ENCODE data around the gene SLF2. TPM values are rescaled to one million over a fixed set of nuclear protein-coding genes. Genes with fewer than 3 reads are reported as not detected.

Gene SLF2
- total and polyA plus RNA-seq, 9 of the 15 experiments (the other 6 are each of a cell fraction or from before 2014, with no cell fraction given), result 1.7 to 18.4 (median 7.8) TPM

DNA sequence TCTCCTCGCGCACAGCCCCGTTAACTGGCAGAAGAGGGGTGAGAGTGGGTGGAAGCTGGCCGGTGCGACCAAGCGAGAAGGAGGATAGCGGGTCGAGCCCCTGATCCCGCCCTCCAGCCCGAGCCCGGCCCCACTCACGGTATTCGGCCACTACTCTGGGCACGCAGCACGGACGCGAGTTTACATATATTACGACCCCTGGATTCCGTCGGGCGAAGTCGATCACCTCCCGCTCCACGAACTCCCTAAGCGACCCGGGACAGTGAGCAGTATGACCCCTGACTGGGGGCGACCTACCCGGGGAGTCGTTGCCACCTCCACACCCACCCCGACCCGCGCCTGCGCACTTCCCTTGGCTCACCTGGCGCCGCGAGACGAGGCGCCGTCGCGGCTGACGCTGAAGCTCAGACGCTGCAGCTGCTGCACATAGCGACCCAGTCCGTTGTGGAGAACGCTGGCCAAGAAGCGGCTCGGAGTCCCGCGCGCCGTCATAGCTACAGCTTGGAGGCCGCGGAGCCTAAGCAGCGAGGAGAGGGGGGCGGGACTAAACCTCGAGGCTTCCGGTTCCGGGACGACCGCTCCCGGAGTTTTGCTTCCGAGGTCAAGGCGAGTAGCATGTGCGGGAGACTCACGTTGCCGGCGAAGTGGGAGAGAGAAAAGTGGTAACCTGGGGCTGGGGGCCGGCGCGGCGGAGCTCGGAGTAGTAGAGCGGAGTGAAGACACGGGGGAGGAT lies 74.4 kb downstream of the SLF2 start, which contains the start of the genes MRPL43 and TWNK (continued):
- TF ChIP-seq KLF6 (CRISPR knock-in tag; IDR thresholded peaks at IDR 0.05; ENCODE audit: borderline replicate concordance), result no peak
- TF ChIP-seq KHSRP (IDR thresholded peaks at IDR 0.05), result no peak
- TF ChIP-seq ZNF184 (CRISPR knock-in tag; IDR thresholded peaks at IDR 0.05), result no peak
- 0 out of 4 replicates have a peak, but pooled peaks of 1 of the 2 experiments have one; percentile 21 for TF ChIP-seq SRF (CRISPR knock-in tag; IDR thresholded peaks at IDR 0.05)
- no peak for TF ChIP-seq TCF3 (CRISPR knock-in tag; IDR thresholded peaks at IDR 0.05)
- TF ChIP-seq ZNF143 (CRISPR knock-in tag; IDR thresholded peaks at IDR 0.05), result no peak
- no peak for TF ChIP-seq ZNF408 (CRISPR knock-in tag; IDR thresholded peaks at IDR 0.05; ENCODE audit: low read depth)
- TF ChIP-seq, protein P1, sequence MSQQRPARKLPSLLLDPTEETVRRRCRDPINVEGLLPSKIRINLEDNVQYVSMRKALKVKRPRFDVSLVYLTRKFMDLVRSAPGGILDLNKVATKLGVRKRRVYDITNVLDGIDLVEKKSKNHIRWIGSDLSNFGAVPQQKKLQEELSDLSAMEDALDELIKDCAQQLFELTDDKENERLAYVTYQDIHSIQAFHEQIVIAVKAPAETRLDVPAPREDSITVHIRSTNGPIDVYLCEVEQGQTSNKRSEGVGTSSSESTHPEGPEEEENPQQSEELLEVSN (IDR thresholded peaks at IDR 0.05; ENCODE audit: borderline replicate concordance in 1 of 2, extremely low read depth in 1 of 2, insufficient read depth in 1 of 2, insufficient read length in 1 of 2, low read depth in 1 of 2, low read length in 1 of 2, poor library complexity in 1 of 2, severe bottlenecking in 1 of 2), result peak; percentile 41 to 72
- TF ChIP-seq IRF2 (CRISPR knock-in tag; IDR thresholded peaks at IDR 0.05), result no peak; the same call in 1 of the 2 replicates
- TF ChIP-seq, protein P2, sequence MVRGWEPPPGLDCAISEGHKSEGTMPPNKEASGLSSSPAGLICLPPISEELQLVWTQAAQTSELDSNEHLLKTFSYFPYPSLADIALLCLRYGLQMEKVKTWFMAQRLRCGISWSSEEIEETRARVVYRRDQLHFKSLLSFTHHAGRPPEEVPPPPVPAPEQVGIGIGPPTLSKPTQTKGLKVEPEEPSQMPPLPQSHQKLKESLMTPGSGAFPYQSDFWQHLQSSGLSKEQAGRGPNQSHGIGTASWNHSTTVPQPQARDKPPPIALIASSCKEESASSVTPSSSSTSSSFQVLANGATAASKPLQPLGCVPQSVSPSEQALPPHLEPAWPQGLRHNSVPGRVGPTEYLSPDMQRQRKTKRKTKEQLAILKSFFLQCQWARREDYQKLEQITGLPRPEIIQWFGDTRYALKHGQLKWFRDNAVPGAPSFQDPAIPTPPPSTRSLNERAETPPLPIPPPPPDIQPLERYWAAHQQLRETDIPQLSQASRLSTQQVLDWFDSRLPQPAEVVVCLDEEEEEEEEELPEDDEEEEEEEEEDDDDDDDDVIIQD (CRISPR knock-in tag; IDR thresholded peaks at IDR 0.05), result no peak
- no peak for TF ChIP-seq KLF1 (tag; IDR thresholded peaks at IDR 0.05)
- no peak for TF ChIP-seq ZNF212 (CRISPR knock-in tag; IDR thresholded peaks at IDR 0.05)
- peak; percentile 45; the same call in 1 of the 2 replicates for TF ChIP-seq PML (IDR thresholded peaks at IDR 0.05; ENCODE audit: low read length)
- TF ChIP-seq, protein P3, sequence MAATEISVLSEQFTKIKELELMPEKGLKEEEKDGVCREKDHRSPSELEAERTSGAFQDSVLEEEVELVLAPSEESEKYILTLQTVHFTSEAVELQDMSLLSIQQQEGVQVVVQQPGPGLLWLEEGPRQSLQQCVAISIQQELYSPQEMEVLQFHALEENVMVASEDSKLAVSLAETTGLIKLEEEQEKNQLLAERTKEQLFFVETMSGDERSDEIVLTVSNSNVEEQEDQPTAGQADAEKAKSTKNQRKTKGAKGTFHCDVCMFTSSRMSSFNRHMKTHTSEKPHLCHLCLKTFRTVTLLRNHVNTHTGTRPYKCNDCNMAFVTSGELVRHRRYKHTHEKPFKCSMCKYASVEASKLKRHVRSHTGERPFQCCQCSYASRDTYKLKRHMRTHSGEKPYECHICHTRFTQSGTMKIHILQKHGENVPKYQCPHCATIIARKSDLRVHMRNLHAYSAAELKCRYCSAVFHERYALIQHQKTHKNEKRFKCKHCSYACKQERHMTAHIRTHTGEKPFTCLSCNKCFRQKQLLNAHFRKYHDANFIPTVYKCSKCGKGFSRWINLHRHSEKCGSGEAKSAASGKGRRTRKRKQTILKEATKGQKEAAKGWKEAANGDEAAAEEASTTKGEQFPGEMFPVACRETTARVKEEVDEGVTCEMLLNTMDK (IDR thresholded peaks at IDR 0.05; ENCODE audit: borderline replicate concordance, insufficient read depth, low read depth, low read length, poor library complexity, severe bottlenecking), result no peak
- no peak for TF ChIP-seq BHLHE40 (IDR thresholded peaks at IDR 0.05; ENCODE audit: low read length)
- no peak for TF ChIP-seq ZNF174 (CRISPR knock-in tag; IDR thresholded peaks at IDR 0.05)
- TF ChIP-seq, protein P4, sequence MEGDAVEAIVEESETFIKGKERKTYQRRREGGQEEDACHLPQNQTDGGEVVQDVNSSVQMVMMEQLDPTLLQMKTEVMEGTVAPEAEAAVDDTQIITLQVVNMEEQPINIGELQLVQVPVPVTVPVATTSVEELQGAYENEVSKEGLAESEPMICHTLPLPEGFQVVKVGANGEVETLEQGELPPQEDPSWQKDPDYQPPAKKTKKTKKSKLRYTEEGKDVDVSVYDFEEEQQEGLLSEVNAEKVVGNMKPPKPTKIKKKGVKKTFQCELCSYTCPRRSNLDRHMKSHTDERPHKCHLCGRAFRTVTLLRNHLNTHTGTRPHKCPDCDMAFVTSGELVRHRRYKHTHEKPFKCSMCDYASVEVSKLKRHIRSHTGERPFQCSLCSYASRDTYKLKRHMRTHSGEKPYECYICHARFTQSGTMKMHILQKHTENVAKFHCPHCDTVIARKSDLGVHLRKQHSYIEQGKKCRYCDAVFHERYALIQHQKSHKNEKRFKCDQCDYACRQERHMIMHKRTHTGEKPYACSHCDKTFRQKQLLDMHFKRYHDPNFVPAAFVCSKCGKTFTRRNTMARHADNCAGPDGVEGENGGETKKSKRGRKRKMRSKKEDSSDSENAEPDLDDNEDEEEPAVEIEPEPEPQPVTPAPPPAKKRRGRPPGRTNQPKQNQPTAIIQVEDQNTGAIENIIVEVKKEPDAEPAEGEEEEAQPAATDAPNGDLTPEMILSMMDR (IDR thresholded peaks at IDR 0.05 in 2 of 3, conservative IDR thresholded peaks at IDR 0.05 in 1 of 3; ENCODE audit: insufficient read depth in 2 of 3, low read depth in 1 of 3, low read length in 3 of 3), result no peak
- TF ChIP-seq, protein P5, sequence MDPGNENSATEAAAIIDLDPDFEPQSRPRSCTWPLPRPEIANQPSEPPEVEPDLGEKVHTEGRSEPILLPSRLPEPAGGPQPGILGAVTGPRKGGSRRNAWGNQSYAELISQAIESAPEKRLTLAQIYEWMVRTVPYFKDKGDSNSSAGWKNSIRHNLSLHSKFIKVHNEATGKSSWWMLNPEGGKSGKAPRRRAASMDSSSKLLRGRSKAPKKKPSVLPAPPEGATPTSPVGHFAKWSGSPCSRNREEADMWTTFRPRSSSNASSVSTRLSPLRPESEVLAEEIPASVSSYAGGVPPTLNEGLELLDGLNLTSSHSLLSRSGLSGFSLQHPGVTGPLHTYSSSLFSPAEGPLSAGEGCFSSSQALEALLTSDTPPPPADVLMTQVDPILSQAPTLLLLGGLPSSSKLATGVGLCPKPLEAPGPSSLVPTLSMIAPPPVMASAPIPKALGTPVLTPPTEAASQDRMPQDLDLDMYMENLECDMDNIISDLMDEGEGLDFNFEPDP (CRISPR knock-in tag; IDR thresholded peaks at IDR 0.05), result no peak
- no peak for TF ChIP-seq NCOA1 (IDR thresholded peaks at IDR 0.05; ENCODE audit: low read depth)
